ENCODE results near the gene MED17.

Gene MED17

GRCh38 chr11:93784145-93784934 is at the start of gene MED17:
Gene MED17, plus strand, starts transcription at chr11:93784282. Its CDS starts 232 bp downstream, at chr11:93784514.
- no peaks in the 10 kb centered on the region for H3K9me3 ChIP-seq (ENCODE audit: severe bottlenecking)
- TF ChIP-seq CTCF (IDR thresholded peaks at IDR 0.05; ENCODE audit: low read depth, low read length) = peak; percentile 41
- H3K27me3 ChIP-seq (ENCODE audit: insufficient read depth, low read depth, severe bottlenecking) = no peaks in the 10 kb centered on the region

GRCh38 chr11:93734427-93735222 is 49.5 kb upstream of the MED17 start:
- no peaks in the 10 kb centered on the region for H3K9me3 ChIP-seq (ENCODE audit: severe bottlenecking)
- H3K27ac ChIP-seq = no peak overlapping the region
- H3K36me3 ChIP-seq = peaks cover 99% of the 10 kb centered on the region
- H3K4me3 ChIP-seq (ENCODE audit: low read depth, low read length) = no peak overlapping the region
- no peak for DNase-seq
- TF ChIP-seq CTCF (IDR thresholded peaks at IDR 0.05; ENCODE audit: low read depth, low read length) = no peak
- no peaks in the 10 kb centered on the region for H3K27me3 ChIP-seq (ENCODE audit: insufficient read depth, low read depth, severe bottlenecking)

More at GRCh38 chr11:93784145-93784934, at the start of gene MED17:
- peak within 1 kb of the TSS; percentile 91 for H3K4me3 ChIP-seq (ENCODE audit: low read depth, low read length)
- peak; percentile 94 for DNase-seq
- peak within 1 kb of the TSS; percentile 99 for H3K27ac ChIP-seq
- peaks cover 47% of the 10 kb centered on the region for H3K36me3 ChIP-seq

GRCh38 chr11:93735627-93736026 is 48.5 kb upstream of the MED17 start:
- no peak overlapping the region; the same call in 1 of the 2 replicates for H3K27ac ChIP-seq
- TF ChIP-seq CTCF (IDR thresholded peaks at IDR 0.05; ENCODE audit: low read depth, low read length) = no peak
- H3K36me3 ChIP-seq = peaks cover 93% of the 10 kb centered on the region

GRCh38 chr11:93736129-93736528 is 48.0 kb upstream of the MED17 start:
- TF ChIP-seq CTCF (IDR thresholded peaks at IDR 0.05; ENCODE audit: low read depth, low read length) = no peak
- Histone ChIP-seq H3K36me3 (peaks cover 88% of the 10 kb centered on the region), H3K4me3 (ENCODE audit: low read depth, low read length) (no peak overlapping the region), H3K27ac (no peak overlapping the region), H3K27me3 (ENCODE audit: insufficient read depth, low read depth, severe bottlenecking) (no peaks in the 10 kb centered on the region), H3K9me3 (ENCODE audit: severe bottlenecking) (no peaks in the 10 kb centered on the region)
- no peak for DNase-seq

More at GRCh38 chr11:93735627-93736026, 48.5 kb upstream of the MED17 start:
- Histone ChIP-seq H3K9me3 (ENCODE audit: severe bottlenecking) (no peaks in the 10 kb centered on the region), H3K4me3 (ENCODE audit: low read depth, low read length) (no peak overlapping the region), H3K27me3 (ENCODE audit: insufficient read depth, low read depth, severe bottlenecking) (no peaks in the 10 kb centered on the region)
- no peak for DNase-seq

GRCh38 chr11:93737904-93738612 is 46.0 kb upstream of the MED17 start:
- no peak overlapping the region for H3K27ac ChIP-seq
- H3K27me3 ChIP-seq (ENCODE audit: insufficient read depth, low read depth, severe bottlenecking) = no peaks in the 10 kb centered on the region
- no peak overlapping the region for H3K4me3 ChIP-seq (ENCODE audit: low read depth, low read length)
- no peak for DNase-seq
- no peaks in the 10 kb centered on the region for H3K9me3 ChIP-seq (ENCODE audit: severe bottlenecking)
- TF ChIP-seq CTCF (IDR thresholded peaks at IDR 0.05; ENCODE audit: low read depth, low read length) = no peak
- peaks cover 70% of the 10 kb centered on the region for H3K36me3 ChIP-seq

Measured in WERI-Rb-1 (cell line).